OCI-LY7 (cell line): Measurements from ENCODE around the gene SLC5A12.

ENCODE experiments used
- EZH2phosphoT487 ChIP-seq: fragments of 200-600 bp; sonication (generic); IDR thresholded peaks from 2 replicates; pipeline ENCODE4 v1.6.1; 2018; ENCODE audit warnings: low read depth, borderline replicate concordance, mild to moderate bottlenecking, mixed run types, antibody characterized with exemption, low read length, moderate library complexity, mixed read lengths
- TF ChIP-seq, protein P1 (sequence below): fragments of 200-600 bp; sonication (generic); conservative IDR thresholded peaks from 2 replicates; pipeline ENCODE4 v1.5.1; 2014; ENCODE audit warnings: mild to moderate bottlenecking, antibody characterized with exemption, low read length, moderate library complexity, mixed read lengths

DNA sequence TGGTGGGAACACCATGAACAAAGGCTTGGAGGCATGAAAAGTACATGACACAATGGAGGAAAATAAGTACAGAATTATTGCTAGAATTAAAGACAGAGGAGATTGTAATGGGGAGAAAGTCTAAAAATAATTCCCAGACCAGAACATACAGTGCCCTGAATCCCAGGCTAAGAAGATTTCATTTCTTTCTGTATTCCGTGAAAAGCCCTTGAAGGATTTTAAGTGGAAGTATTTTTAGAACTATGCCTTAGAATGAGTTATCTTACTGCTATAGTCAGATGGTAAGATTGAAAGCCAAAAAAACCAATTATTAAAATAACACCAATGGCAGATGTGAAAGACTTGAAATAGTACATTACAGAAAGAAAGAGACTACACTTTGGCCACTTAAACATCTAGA lies 36.1 kb upstream of the SLC5A12 start:
- TF ChIP-seq, protein P1, sequence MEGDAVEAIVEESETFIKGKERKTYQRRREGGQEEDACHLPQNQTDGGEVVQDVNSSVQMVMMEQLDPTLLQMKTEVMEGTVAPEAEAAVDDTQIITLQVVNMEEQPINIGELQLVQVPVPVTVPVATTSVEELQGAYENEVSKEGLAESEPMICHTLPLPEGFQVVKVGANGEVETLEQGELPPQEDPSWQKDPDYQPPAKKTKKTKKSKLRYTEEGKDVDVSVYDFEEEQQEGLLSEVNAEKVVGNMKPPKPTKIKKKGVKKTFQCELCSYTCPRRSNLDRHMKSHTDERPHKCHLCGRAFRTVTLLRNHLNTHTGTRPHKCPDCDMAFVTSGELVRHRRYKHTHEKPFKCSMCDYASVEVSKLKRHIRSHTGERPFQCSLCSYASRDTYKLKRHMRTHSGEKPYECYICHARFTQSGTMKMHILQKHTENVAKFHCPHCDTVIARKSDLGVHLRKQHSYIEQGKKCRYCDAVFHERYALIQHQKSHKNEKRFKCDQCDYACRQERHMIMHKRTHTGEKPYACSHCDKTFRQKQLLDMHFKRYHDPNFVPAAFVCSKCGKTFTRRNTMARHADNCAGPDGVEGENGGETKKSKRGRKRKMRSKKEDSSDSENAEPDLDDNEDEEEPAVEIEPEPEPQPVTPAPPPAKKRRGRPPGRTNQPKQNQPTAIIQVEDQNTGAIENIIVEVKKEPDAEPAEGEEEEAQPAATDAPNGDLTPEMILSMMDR: no peak
- TF ChIP-seq EZH2phosphoT487: no peak
